Gastrocnemius medialis (tissue), 4 donors: Measurements from ENCODE around the gene DIPK1B. TPM values are rescaled to one million over a fixed set of nuclear protein-coding genes. Genes with fewer than 3 reads are reported as not detected.

Source experiments
- ATAC-seq, 2 donors: fragments of 150-250 bp; one replicate each; pipeline ENCODE4 v1.9.1; 2016
- DNase-seq, 2 donors: peaks; one replicate each; pipeline ENCODE4 v3.0.0-alpha.2; 2019
- H3K27ac ChIP-seq, 4 donors: fragments of 200-600 bp; sonication (generic); 1 replicate in 1 of 4; 2 replicates in 3 of 4; pipeline ENCODE4 v1.5.1; 2016 to 2018; ENCODE audit warnings: mild to moderate bottlenecking in 2 of 4, moderate library complexity in 1 of 4
- H3K27me3 ChIP-seq, 3 donors: fragments of 200-600 bp; sonication (generic) in 2 of 3; 1 replicate in 1 of 3; 2 replicates in 2 of 3; pipeline versions ENCODE4 v1.5.1 to v1.6.0; 2016 to 2019; ENCODE audit warnings: mild to moderate bottlenecking in 1 of 3, moderate library complexity in 1 of 3
- H3K36me3 ChIP-seq, 2 donors: fragments of 200-600 bp; sonication (generic) in 1 of 2; one replicate each; pipeline ENCODE4 v1.5.1; 2017 to 2018
- H3K4me1 ChIP-seq, 2 donors: fragments of 200-600 bp; sonication (generic) in 1 of 2; one replicate each; pipeline ENCODE4 v1.5.1; 2016 to 2017; ENCODE audit warnings: mild to moderate bottlenecking in 2 of 2
- H3K4me3 ChIP-seq, 4 donors: fragments of 200-600 bp; sonication (generic) in 3 of 4; 1 replicate in 1 of 4; 2 replicates in 3 of 4; pipeline ENCODE4 v1.5.1; 2016 to 2019; ENCODE audit warnings: mild to moderate bottlenecking in 2 of 4
- H3K9me3 ChIP-seq, 3 donors: fragments of 200-600 bp; sonication (generic) in 2 of 3; 1 replicate in 1 of 3; 2 replicates in 2 of 3; pipeline ENCODE4 v1.5.1; 2016 to 2019
- POLR2A ChIP-seq, 2 donors: fragments of 450-650 bp; IDR thresholded peaks; one replicate each; pipeline ENCODE4 v1.6.1; 2017; ENCODE audit warnings: antibody characterized with exemption in 2 of 2, mild to moderate bottlenecking in 2 of 2, moderate library complexity in 2 of 2
- in situ Hi-C, 4 donors: fragments of 200-750 bp; cut with MboI; loops; one replicate each; pipeline versions ENCODE4 v1.15.0 to v1.8.0; 2017; ENCODE audit warnings: low sequenced_read_pairs in 4 of 4
- intact Hi-C: fragments of 100-400 bp; cut with DNase I; formaldehyde crosslinking; loops from one replicate; pipeline ENCODE4 v1.15.1; 2023; ENCODE audit warnings: low total_unique reads
- total RNA-seq, 4 donors: library from RNA; depleted of rRNA; stranded (reverse); fragments of >200 nt; gene quantifications; one replicate each; pipeline versions ENCODE4 v1.1.0 to v1.2.3, GENCODE V29; 2016
- TF ChIP-seq, protein P1 (sequence below), 5 experiments: fragments of 450-650 bp in 3 of 5; fragments of 200-600 bp in 2 of 5; sonication (generic) in 2 of 5; IDR thresholded peaks in 4 of 5; conservative IDR thresholded peaks in 1 of 5; 1 replicate in 4 of 5; 2 replicates in 1 of 5; pipeline ENCODE4 v1.5.1; 2016 to 2019; ENCODE audit warnings: antibody characterized with exemption in 5 of 5, mild to moderate bottlenecking in 3 of 5, moderate library complexity in 3 of 5

Gene DIPK1B
- total RNA-seq, 4 donors from 2014 or later = 1.8 to 4.6 (median 3.8) TPM

DNA sequence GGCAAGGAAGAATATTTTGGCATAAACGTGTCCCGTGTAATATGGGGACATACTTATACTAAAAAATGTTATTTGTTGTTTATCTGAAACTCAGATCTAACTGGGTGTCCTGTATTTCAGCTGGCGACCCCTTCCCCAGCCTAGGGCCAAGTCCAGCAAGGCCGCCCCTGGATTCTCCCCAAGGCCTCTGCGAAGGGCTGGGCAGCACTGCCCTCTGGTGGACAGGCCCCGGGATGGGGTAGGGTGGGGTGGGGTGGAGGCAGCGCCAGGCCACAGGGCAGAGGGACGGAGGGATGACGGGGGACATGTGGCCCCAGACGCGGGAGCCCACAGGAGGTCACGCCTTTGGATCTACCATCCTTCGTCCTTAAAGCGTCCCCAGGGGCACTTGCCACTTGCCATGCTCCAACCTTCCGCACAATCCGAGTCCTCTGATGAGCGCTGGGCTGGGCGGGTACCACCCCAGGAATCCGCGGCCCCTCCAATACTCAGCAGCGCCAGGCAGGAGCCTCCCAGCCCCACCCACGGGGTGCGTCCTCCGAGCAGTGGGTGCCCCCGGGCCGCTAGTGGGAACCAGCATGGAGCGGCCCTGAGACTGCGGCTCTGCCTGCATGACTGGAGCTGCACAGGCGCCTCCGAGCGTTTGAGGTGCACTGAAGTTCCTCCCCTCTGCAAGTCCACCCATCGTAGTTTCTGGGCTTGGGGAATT is 18.1 kb upstream of the DIPK1B start:
- H3K27me3 ChIP-seq = peaks cover 0 to 12% (median 5%) of the 10 kb centered on the region in 3 donors
- H3K4me1 ChIP-seq = peaks cover 21 to 22% of the 10 kb centered on the region in 2 donors
- TF ChIP-seq, protein P1, sequence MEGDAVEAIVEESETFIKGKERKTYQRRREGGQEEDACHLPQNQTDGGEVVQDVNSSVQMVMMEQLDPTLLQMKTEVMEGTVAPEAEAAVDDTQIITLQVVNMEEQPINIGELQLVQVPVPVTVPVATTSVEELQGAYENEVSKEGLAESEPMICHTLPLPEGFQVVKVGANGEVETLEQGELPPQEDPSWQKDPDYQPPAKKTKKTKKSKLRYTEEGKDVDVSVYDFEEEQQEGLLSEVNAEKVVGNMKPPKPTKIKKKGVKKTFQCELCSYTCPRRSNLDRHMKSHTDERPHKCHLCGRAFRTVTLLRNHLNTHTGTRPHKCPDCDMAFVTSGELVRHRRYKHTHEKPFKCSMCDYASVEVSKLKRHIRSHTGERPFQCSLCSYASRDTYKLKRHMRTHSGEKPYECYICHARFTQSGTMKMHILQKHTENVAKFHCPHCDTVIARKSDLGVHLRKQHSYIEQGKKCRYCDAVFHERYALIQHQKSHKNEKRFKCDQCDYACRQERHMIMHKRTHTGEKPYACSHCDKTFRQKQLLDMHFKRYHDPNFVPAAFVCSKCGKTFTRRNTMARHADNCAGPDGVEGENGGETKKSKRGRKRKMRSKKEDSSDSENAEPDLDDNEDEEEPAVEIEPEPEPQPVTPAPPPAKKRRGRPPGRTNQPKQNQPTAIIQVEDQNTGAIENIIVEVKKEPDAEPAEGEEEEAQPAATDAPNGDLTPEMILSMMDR (IDR thresholded peaks at IDR 0.05 in 4 of 5, conservative IDR thresholded peaks at IDR 0.05 in 1 of 5) = peak; percentile 78 to 93 (median 89)
- no peak for TF ChIP-seq POLR2A (IDR thresholded peaks at IDR 0.05)
- DNase-seq (peak; percentile 46 to 66), ATAC-seq (peak; percentile 45 to 51)
- no peaks in the 10 kb centered on the region for H3K9me3 ChIP-seq
- H3K4me3 ChIP-seq = no peak overlapping the region
- H3K36me3 ChIP-seq = no peaks in the 10 kb centered on the region
- intact Hi-C loops = loop anchor here (5.0 kb wide), 1 partner anchor 52 kb away; no protein-coding TSS in a partner anchor
- H3K27ac ChIP-seq = peak overlapping the region in 3 of 4 donors; percentile 20 to 42 (median 37)
- in situ Hi-C loops = no loop called here

DNA sequence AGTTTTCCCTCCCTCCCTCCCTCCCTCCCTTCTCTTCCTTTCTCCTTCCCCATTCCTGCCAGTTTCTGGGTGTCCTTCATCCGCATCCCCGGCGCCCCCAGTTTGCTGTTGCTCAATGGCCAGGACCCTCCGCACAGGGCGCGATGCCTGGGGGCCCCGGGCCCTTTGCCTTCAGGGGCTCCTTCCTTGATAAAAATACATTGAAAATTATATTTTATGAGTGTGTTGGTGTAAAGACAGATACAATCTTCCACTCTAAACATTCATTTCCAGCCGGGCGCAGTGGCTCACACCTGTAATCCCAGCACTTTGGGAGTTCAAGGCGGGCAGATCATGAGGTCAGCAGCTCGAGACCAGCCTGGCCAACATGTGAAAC is 17.5 kb upstream of the DIPK1B start:
- Histone ChIP-seq H3K9me3 (no peaks in the 10 kb centered on the region), H3K4me1 (peaks cover 16% of the 10 kb centered on the region in 2 donors), H3K36me3 (no peaks in the 10 kb centered on the region), H3K27ac (no peak overlapping the region), H3K27me3 (peaks cover 4 to 16% (median 9%) of the 10 kb centered on the region in 3 donors), H3K4me3 (no peak overlapping the region)
- intact Hi-C loops (loop anchor here (1.0 to 5.0 kb wide), 2 partner anchors 24 to 53 kb away; no protein-coding TSS in a partner anchor), in situ Hi-C loops (no loop called here)
- TF ChIP-seq, protein P1 (IDR thresholded peaks at IDR 0.05 in 4 of 5, conservative IDR thresholded peaks at IDR 0.05 in 1 of 5) = no peak
- no peak for TF ChIP-seq POLR2A (IDR thresholded peaks at IDR 0.05)
- no peak for DNase-seq
- no peak for ATAC-seq

DNA sequence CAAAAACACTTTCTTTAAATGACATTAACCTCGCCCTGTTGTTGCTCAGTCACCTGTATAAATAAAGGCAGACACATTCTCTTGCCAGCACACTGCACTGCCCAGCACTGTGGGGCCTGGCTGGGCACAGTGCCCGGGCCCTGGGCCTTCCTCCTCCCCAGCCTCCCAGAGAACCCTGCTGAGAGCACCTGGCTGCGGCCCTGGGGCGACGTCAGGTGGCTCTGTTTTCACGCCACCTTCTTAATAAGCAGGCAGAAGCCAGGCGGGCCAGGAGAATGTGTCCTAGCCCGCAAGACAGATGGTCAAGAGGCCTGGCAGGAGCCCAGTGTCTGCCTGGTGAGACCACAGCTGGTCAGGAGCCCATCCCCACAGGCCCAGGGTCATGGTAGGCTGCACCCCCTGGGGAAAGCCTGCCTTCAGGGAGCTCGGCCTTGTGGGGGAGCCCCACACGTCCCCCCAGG is 16.9 kb upstream of the DIPK1B start:
- intact Hi-C loops (loop anchor here (1.0 kb wide), 1 partner anchor 24 kb away; no protein-coding TSS in a partner anchor), in situ Hi-C loops (no loop called here)
- Histone ChIP-seq H3K27me3 (peaks cover 10 to 22% (median 15%) of the 10 kb centered on the region in 3 donors), H3K27ac (no peak overlapping the region), H3K4me1 (peaks cover 10 to 13% of the 10 kb centered on the region in 2 donors), H3K36me3 (no peaks in the 10 kb centered on the region), H3K4me3 (no peak overlapping the region), H3K9me3 (no peaks in the 10 kb centered on the region)
- TF ChIP-seq POLR2A (IDR thresholded peaks at IDR 0.05) = no peak
- TF ChIP-seq, protein P1 (IDR thresholded peaks at IDR 0.05 in 4 of 5, conservative IDR thresholded peaks at IDR 0.05 in 1 of 5) = no peak
- DNase-seq = no peak
- no peak for ATAC-seq

DNA sequence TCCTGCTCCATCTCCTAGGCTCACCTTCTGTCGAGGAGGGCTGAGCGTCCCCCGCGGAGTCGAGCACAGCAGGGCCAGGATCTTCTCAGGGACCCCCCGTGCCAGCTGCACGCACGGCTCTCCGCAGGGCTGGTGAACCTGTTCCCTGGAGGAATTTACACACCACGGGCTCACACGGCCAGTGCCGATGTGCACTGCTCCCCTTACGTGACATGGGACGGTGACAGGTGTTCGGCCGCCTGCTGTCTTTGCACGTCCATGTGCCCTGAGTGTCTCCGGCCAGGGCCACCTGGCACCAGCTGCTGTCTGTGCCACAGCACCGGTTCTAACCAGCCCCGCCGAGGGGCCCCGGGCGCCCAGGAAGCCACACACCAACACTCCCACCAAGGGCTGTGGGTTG is 16.4 kb upstream of the DIPK1B start:
- H3K27ac ChIP-seq = no peak overlapping the region
- H3K4me3 ChIP-seq = no peak overlapping the region
- H3K27me3 ChIP-seq = peaks cover 13 to 26% (median 19%) of the 10 kb centered on the region in 3 donors
- DNase-seq = no peak
- intact Hi-C loops = loop anchor here (1.0 kb wide), 1 partner anchor 25 kb away; no protein-coding TSS in a partner anchor
- no peak for ATAC-seq
- no peaks in the 10 kb centered on the region for H3K9me3 ChIP-seq
- TF ChIP-seq POLR2A (IDR thresholded peaks at IDR 0.05) = no peak
- TF ChIP-seq, protein P1 (IDR thresholded peaks at IDR 0.05 in 4 of 5, conservative IDR thresholded peaks at IDR 0.05 in 1 of 5) = no peak
- in situ Hi-C loops = no loop called here
- H3K4me1 ChIP-seq = peaks cover 5 to 8% of the 10 kb centered on the region in 2 donors
- no peaks in the 10 kb centered on the region for H3K36me3 ChIP-seq
